Rectal smooth muscle tissue (tissue), 1 donor: ENCODE data around the gene CORO6.

Source experiments
- H3K27ac ChIP-seq: one replicate; pipeline ENCODE4 v1.7.0; 2013; ENCODE audit warnings: low read depth, low read length, inconsistent platforms
- H3K27me3 ChIP-seq: one replicate; pipeline ENCODE4 v1.7.0; 2013; ENCODE audit warnings: low read length; ENCODE audit not compliant: control insufficient read depth, insufficient read depth
- H3K36me3 ChIP-seq: one replicate; pipeline ENCODE4 v1.7.0; 2013; ENCODE audit warnings: low read length; ENCODE audit not compliant: control insufficient read depth, insufficient read depth
- H3K4me1 ChIP-seq: one replicate; pipeline ENCODE4 v1.7.0; 2013; ENCODE audit warnings: low read length; ENCODE audit not compliant: control insufficient read depth, insufficient read depth
- H3K4me3 ChIP-seq: one replicate; pipeline ENCODE4 v1.7.0; 2013; ENCODE audit warnings: low read length
- H3K9ac ChIP-seq: one replicate; pipeline ENCODE4 v1.7.0; 2013; ENCODE audit warnings: low read length

The CORO6 gene

DNA sequence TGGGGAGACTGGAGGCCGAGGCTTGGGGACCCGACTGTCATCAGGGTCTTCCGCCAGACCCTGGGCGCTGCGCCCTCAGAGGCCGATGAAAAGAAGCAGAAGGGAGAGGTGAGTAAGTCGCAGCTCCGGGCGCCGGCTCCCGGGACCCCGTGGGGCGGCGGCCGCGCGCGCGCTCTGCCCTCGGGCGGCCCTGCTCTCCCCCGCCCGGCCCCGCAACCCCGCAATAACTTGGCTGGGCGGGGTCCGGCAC is 55.5 kb downstream of the CORO6 start:
- H3K27ac ChIP-seq, result peak overlapping the region; percentile 70

DNA sequence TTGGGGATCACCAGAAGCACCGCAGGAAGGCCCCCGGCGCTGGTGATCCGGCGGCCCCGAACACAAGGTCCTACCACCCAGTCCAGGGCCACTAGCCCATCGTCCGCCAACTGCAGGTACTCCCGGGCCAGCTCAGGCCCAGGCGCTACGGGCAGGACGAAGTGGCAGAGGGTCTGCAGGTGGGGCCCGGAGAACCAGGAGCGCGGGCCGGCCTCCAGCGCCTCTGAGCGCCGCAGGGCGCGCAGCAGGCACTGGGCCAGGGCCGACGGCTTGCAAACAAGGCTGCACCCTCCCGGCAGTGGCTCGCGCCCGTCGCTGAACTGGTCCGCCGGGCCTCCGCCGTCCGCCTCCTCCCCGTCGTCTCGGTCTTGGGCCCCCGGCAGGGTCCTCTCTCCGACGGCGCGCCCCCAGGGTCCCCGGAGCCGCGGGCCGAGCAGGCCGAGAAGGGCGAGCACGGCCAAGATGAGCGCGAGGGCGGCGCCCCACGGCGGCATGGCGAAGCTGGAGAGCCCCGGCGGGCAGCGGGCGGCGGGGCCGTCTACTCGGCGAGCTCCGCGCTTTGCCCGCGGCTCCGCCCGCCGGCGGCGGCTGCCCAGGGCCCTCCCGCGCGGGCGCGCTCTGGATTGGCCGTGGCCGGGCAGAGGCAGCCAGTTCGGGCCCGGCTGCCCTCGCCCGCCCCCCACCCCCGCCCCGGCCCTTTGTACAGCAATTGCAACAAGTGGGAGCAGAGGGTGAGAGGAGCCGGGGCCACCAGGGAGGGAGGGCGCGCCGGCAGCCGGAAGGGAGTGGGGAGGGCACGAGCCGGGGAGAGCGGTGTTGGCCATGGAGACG is 56.0 kb downstream of the CORO6 start, which contains the start of gene ABHD15:
Gene ABHD15 (minus strand): TSS at position 565 of the 831 bp plus-strand sequence. CDS start 71 bp downstream, at position 494.
- H3K27ac ChIP-seq, result peak within 1 kb of the TSS; percentile 70
- peak within 1 kb of the TSS; percentile 88 for H3K4me3 ChIP-seq
- H3K27me3 ChIP-seq, result no peaks in the 10 kb centered on the region
- peaks cover 8% of the 10 kb centered on the region for H3K36me3 ChIP-seq
- H3K9ac ChIP-seq, result peak within 1 kb of the TSS; percentile 58
- H3K4me1 ChIP-seq, result peaks cover 9% of the 10 kb centered on the region

More for the DNA sequence above, 55.5 kb downstream of the CORO6 start:
- Histone ChIP-seq H3K9ac (peak overlapping the region; percentile 58), H3K27me3 (no peaks in the 10 kb centered on the region), H3K4me3 (peak overlapping the region; percentile 88), H3K4me1 (peaks cover 10% of the 10 kb centered on the region), H3K36me3 (peaks cover 6% of the 10 kb centered on the region)

DNA sequence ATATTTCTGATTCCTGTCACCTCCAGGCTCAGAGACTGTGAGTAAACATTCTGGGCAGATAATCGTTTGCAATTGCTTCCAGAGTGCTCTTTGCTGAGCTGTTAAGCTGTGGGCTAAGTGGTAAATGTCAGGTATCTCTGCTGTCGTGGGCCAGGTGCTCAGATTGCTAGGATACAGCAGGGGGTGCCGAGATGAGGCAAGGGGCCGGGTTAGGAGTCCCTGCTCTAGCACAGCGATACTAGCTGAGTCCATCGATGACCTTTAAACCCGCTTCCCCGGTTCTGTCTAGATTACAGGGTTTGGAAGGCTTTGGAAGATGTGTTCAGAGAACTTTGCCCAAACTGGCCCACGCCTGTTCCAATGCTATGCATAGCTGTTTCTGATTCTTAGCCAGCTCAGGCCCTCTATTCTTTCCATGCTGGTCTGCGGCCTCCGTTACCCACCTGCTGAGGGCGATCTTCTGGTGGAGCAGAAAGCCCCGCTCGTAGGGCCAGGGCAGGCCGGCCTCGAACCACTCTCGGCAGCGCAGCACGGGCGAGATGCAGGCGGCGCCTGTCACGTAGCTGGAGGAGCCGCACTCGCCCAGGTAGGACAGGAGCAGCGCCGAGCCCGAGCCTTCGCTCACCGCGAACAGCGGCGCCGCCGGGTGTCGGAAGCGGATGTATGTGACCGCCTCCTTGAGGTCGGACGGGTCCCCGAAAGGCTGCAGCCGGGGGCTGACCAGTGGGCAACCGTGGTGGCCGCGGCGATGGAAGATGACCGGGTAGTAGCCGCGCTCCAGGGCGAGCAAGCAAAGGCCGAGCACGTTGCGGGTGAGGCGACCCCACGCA is 56.9 kb downstream of the CORO6 start:
- peak overlapping the region; percentile 60 for H3K4me3 ChIP-seq
- peaks cover 10% of the 10 kb centered on the region for H3K4me1 ChIP-seq
- H3K27me3 ChIP-seq, result no peaks in the 10 kb centered on the region
- peak overlapping the region; percentile 26 for H3K9ac ChIP-seq
- H3K27ac ChIP-seq, result no peak overlapping the region
- H3K36me3 ChIP-seq, result peaks cover 5% of the 10 kb centered on the region
